T-helper 2 cell treated with Interferon-gamma antibody and Interleukin-4, amounts not matched to agents 100 ng/mL and 5 ng/mL, for 36 hours (primary cell): Measurements from ENCODE around the gene PIGQ. TPM values are rescaled to one million over a fixed set of nuclear protein-coding genes. Genes with fewer than 3 reads are reported as not detected.

Experiments
- intact Hi-C: fragments of 100-400 bp; cut with micrococcal nuclease; formaldehyde crosslinking; loops from one replicate; pipeline ENCODE4 v1.15.1; 2023
- total RNA-seq: library from RNA; stranded (reverse); gene quantifications from 2 replicates; pipeline ENCODE4 v1.2.3, GENCODE V29; 2022

Gene PIGQ
- total RNA-seq, 1 donor from 2014 or later = 43.3 TPM

GRCh38 chr16:554640-555365 lies 15.0 kb upstream of the PIGQ start:
- intact Hi-C loops = no loop called here

- intact Hi-C loops = no loop called here
Observed at GRCh38 chr16:555528-556473, 14.0 kb upstream of the PIGQ start.

- intact Hi-C loops = no loop called here
Observed at GRCh38 chr16:556474-557173, 13.1 kb upstream of the PIGQ start.

GRCh38 chr16:557463-558297 lies 12.1 kb upstream of the PIGQ start:
- intact Hi-C loops = no loop called here

GRCh38 chr16:558298-559020 lies 11.3 kb upstream of the PIGQ start:
- intact Hi-C loops = no loop called here

- intact Hi-C loops = no loop called here
Observed at GRCh38 chr16:559021-559380, 10.8 kb upstream of the PIGQ start.

GRCh38 chr16:559411-560203 lies 10.2 kb upstream of the PIGQ start:
- intact Hi-C loops = no loop called here

- intact Hi-C loops = no loop called here
Observed at GRCh38 chr16:560204-560700, 9.5 kb upstream of the PIGQ start, which contains the start of gene PRR35. Gene PRR35 (plus strand): TSS chr16:560394. CDS start chr16:563295, 2,901 bp downstream.

- intact Hi-C loops = no loop called here
Observed at GRCh38 chr16:560701-561412, 8.9 kb upstream of the PIGQ start.

- intact Hi-C loops = no loop called here
Observed at GRCh38 chr16:561413-561794, 8.4 kb upstream of the PIGQ start.

GRCh38 chr16:561957-562938 lies 7.5 kb upstream of the PIGQ start:
- intact Hi-C loops = no loop called here

GRCh38 chr16:563072-563644 lies 6.6 kb upstream of the PIGQ start:
- intact Hi-C loops = no loop called here

GRCh38 chr16:564690-565418 lies 4.9 kb upstream of the PIGQ start:
- intact Hi-C loops = loop anchor here (5.0 kb wide), 2 partner anchors 38 to 328 kb away; partner anchors contain the start of gene CAPN15

- intact Hi-C loops = loop anchor here (2.0 to 5.0 kb wide), 3 partner anchors 23 to 328 kb away; partner anchors contain the start of gene CAPN15
Observed at GRCh38 chr16:565419-566330, 4.1 kb upstream of the PIGQ start.
